ENCODE results near the gene AGPAT1. TPM values are rescaled to one million over a fixed set of nuclear protein-coding genes. Genes with fewer than 3 reads are reported as not detected.
A peak's percentile ranks its signal among the peaks of the same experiment; 100 is the strongest.
"Not testable (repeated sequence)": the region's sequence is repeated elsewhere in the genome, so short reads cannot be mapped to it uniquely, and the experiment has no call there.

AGPAT1 gene
- total RNA-seq, 1 experiment from 2014 or later, result 52.8 TPM

- DNase-seq (ENCODE audit: low spot score), result not testable (repeated sequence)
Observed at GRCh38 chr6:32186151-32186840, 10.4 kb upstream of the AGPAT1 start.

GRCh38 chr6:32185681-32186131 is 9.8 kb upstream of the AGPAT1 start:
- DNase-seq (ENCODE audit: low spot score), result peak; percentile 15

GRCh38 chr6:32184084-32184640 is 8.3 kb upstream of the AGPAT1 start, which contains the start of gene AGER:
Gene AGER (minus strand): TSS chr6:32184253. CDS start chr6:32184222, 31 bp downstream.
- DNase-seq (ENCODE audit: low spot score), result no peak

GRCh38 chr6:32183483-32184083 is 7.7 kb upstream of the AGPAT1 start:
- DNase-seq (ENCODE audit: low spot score), result no peak

- DNase-seq (ENCODE audit: low spot score), result no peak
Observed at GRCh38 chr6:32183030-32183429, 7.1 kb upstream of the AGPAT1 start.

- no peak for DNase-seq (ENCODE audit: low spot score)
Observed at GRCh38 chr6:32182555-32182981, 6.7 kb upstream of the AGPAT1 start.

- no peak for DNase-seq (ENCODE audit: low spot score)
Observed at GRCh38 chr6:32181915-32182529, 6.1 kb upstream of the AGPAT1 start.

- DNase-seq (ENCODE audit: low spot score), result no peak
Observed at GRCh38 chr6:32181148-32181702, 5.3 kb upstream of the AGPAT1 start.

- no peak for DNase-seq (ENCODE audit: low spot score)
Observed at GRCh38 chr6:32179766-32180405, 4.0 kb upstream of the AGPAT1 start.

GRCh38 chr6:32178547-32179440 is 2.9 kb upstream of the AGPAT1 start:
- DNase-seq (ENCODE audit: low spot score), result peak; percentile 24

GRCh38 chr6:32177788-32178546 is 2.1 kb upstream of the AGPAT1 start, which contains the start of gene RNF5:
Gene RNF5 (plus strand): TSS chr6:32178405. CDS start chr6:32178512, 107 bp downstream.
- peak; percentile 99 for DNase-seq (ENCODE audit: low spot score)

GRCh38 chr6:32177183-32177787 is 1.4 kb upstream of the AGPAT1 start:
- no peak for DNase-seq (ENCODE audit: low spot score)

- DNase-seq (ENCODE audit: low spot score), result no peak
Observed at GRCh38 chr6:32176476-32177182, 745 bp upstream of the AGPAT1 start.

- DNase-seq (ENCODE audit: low spot score), result no peak
Observed at GRCh38 chr6:32175322-32175710, 568 bp downstream of the AGPAT1 start.

GRCh38 chr6:32174416-32174815 is 1.5 kb downstream of the AGPAT1 start:
- DNase-seq (ENCODE audit: low spot score), result no peak

- DNase-seq (ENCODE audit: low spot score), result peak; percentile 22
Observed at GRCh38 chr6:32173051-32173727, 2.7 kb downstream of the AGPAT1 start.

GRCh38 chr6:32171234-32171633 is 4.7 kb downstream of the AGPAT1 start:
- DNase-seq (ENCODE audit: low spot score), result no peak

- DNase-seq (ENCODE audit: low spot score), result no peak
Observed at GRCh38 chr6:32170294-32170693, 5.6 kb downstream of the AGPAT1 start.
